ENCODE results near the gene CFAP46.
"Not testable (repeated sequence)": the region's sequence is repeated elsewhere in the genome, so short reads cannot be mapped to it uniquely, and the experiment has no call there.

CFAP46 gene

DNA sequence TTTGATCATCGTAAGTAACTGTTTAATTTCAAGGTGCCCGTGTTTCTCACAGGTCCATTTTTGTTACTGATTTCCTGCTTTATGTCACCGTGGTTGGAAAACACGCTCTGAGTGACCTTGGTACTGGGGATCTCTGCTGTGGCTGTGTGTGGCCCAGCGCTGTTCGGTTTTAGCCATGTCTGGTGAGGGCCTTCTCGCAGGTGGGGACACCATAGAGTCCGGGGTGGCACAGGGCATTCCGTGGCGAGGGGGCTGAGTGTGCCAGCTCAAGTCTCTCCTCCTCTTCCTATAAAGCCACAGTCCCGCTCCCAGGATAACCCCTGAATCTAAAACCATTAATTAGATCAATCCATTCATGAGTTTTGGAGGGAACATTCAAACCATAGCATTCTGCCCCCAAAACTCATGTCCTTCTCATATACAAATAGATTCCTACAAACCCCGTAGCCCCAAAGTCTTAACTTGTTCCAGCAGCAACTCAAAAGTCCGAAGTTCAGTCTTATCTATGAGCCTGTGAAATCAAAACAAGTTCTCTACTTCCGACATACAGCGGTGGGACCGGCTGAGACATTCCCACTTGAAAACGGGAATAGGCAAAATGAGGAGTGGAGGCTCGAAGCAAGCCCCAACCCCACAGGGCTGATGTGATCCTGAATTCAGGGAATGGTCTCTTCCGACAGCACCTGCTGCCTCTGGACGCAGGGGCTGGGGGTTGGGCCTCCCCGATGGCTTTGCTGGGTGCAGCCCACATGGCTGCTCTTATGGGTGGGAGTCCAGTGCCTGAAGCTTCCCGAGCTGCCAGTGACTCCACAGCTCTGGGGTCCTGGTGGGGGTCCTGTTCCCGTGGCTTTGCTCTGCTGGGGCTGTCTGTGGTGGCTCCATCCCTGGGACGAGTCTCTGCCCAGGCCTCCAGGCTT lies 101.4 kb downstream of the CFAP46 start:
- no peak for DNase-seq

DNA sequence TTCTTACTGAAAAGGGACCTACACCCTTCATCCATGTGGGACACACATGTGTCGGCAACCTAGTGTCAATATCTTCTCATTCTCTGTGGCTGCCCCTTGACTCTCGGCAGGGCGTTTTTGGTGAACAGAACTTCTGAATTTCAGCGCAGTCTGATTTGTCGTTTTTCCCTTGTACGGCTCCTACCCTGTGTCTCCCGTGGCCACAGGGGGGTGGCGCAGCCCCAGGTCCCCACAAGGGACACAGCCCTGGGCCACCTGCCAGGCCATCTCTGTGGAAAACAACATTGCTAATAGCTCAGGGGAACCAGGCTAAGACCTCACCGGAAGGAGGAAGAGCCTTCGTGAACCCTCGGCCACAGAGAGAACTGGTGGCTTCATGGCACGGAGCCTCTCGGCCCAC lies 103.3 kb downstream of the CFAP46 start:
- DNase-seq, result no peak

DNA sequence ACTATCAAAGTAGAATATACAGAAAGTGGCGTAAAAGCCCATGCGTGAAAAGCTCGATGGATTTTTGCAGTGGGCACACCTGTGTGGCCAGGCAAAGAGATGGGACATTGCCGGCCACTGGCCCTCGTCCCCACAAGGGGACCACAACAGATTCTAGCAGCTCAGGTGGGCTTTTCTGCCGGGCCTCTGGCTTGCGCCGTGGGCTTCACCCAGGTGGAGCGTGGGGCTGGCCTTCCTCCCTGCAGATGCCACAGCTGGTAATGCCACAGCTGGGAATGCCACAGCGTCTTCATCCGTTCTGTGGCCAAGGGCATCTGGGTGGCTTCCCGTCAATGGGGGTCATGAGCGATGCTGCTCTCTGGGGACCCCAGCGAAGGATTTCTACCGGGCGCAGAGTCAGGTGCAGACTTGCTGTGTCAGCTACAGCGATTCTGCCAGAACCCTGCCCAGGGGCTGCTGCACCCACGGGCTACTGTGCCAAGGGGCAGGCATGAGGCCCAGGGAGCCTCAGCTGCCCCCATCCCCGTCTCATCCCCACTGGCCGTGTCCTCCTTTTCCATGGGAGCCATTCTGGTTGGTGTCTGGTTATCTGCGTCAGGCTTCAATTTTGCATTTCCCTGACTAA lies 103.9 kb downstream of the CFAP46 start:
- no peak for DNase-seq

DNA sequence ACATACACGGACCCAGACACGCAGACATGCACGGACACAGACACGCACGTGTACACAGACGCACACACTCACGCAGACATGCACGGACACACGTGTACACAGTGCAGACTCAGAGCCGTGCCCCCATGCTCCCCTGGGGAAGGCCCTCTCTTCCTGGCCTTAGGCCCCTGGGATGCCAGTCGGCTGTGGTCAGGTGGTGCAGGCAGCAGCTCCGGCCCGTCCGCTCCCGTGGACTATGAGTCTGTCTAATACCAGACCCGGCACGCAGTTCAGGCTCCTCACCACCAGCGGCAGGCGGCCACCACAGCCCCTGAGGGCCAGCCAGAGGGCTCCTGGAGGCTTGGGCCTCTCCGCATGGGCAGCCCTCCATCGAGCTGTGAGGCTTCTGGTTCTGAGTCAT lies 104.5 kb downstream of the CFAP46 start:
- DNase-seq, result no peak

DNA sequence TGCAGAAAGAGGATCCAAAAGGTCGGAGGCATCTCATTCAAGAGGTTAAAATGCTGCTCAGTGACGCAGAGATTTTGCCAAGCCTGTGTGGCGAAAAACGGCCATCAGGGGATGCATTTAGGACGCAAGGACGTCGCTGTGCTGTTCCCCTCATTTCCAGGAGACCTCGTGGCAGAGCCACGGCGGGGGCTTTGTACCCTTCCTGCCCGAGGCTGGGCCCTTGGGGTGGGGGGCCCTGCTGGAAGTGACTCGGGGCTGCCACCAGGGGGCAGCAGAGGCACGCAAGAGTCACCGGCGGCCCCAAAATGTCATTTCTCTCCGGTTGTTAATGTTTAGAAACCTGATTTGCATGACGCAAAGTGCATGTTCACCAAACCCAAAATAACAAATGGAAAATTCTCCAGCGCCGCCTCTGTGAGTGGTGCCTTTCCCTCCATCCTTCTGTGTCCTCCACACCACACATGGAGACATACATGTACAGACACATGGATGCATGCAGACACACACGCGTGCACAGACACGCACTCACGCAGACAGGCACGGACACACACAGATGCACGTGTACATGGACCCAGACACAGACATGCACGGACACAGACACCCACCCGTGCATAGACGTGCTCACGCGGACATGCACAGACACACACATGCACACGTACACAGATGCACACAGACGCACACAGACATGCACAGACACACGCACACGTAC lies 105.4 kb downstream of the CFAP46 start:
- peak; percentile 9 for DNase-seq

DNA sequence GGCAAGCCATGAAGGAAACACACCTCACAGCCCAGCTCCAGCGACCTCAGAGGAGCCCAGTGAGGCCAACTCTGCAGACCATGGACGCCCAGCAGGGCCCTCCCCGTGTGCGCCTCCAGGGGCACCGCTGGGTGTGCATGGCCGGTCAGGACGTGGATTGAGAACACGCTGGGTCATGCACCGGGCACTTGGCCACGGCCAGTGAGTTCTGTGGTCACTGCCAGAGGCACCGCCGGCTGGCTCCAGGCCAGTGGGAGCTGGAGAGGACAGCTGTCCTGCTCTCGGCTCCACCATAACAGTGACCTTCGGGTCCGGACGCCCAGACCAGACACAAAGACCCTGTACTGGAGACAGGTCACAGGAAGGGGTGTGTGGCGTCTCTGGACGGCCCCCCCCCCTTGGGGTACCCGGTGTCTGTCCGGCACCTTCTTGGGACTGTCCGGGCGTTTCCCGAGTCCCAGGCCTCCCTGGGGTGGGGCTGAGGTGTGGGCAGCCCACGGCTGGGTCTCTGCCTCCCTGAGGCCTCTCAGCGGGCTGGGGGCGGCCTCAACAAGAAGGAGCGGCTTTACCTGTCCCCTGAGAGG lies 106.0 kb downstream of the CFAP46 start:
- DNase-seq, result no peak

DNA sequence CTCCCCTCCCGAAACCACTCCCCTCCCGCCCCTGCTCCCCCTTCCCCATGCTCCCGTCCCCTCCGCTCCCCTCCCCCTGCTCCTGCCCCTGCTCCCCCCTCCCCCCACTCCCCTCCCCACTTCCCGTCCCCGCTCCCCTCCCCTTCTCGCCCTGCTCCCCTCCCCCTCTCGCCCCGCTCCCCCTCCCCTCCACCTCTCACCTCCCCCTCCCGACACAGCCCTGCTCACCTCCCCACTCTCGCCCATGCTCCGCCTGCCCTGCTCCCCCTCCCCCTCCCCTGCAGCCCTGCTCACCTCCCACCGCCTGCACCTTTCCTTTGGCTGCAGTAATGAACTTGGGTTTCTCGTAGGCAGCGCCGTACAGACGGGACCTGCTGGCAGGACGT lies 106.5 kb downstream of the CFAP46 start:
- no peak for DNase-seq

DNA sequence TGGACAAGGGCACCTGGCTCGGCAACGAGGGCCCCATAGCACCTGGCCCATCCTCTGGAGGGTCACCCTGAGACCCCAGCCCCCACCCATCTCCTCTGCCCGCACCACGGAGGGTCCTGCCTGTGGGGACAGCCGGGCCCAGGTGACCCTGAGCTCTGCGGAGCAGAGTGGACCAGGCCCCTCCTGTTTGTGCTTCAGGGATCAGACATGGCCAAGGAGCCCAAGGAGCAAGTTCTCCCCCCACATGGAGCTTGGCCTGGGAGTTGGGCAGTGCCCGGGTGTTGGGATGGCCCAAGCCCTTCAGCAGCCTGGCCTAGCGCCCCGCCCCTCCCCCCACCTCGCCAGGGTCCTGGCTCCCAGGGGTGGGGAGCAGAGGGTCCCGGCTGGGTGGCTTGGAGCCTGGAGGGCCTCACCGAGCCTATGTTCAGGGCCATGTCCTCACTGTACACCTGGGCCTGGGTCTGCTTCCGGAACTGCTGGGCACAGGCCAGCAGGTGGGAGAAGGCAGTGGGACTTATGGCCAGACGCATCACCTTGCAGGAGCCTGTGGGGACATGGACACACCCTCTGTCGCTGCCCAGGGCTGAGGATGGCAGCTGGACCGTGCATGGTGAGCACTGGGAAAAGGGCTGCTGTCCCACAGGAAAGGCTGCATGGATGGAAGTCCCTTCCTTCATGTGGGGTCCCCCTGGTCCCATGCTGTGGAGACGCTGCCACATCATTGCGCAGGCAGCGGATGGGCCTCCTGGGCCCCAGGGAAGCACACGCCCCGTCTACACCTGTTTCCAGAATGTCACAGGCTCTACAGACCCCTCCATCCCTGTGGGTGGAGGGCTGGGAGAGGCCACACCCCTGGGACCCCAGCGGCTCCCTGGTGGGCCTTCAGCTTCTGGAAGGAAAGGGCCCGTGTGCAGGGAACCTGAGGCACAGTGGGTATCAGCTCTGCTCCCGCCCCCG lies 107.2 kb downstream of the CFAP46 start:
- no peak for DNase-seq

DNA sequence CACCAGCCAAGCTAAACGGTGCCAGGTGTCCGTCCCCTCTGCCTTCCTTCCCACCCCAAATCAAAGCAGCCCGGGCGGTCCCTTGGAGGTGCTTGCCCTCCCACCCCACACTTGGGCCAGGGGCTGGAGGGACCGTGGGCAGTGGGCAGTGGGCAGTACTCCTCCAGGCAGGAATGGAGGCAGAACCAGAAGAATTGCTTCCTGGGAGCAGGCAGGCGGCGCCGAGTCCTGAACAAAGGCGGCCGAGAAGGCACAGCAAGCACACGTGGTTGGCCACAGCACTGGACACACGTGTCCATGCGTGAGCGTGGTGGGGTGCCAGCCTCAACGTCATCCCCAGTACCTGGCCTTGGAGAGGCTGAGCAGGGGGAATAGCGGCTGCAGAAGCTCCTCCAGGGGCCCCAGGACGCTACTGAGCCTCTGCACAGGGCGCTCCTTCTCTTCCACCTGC lies 108.0 kb downstream of the CFAP46 start:
- DNase-seq, result no peak

DNA sequence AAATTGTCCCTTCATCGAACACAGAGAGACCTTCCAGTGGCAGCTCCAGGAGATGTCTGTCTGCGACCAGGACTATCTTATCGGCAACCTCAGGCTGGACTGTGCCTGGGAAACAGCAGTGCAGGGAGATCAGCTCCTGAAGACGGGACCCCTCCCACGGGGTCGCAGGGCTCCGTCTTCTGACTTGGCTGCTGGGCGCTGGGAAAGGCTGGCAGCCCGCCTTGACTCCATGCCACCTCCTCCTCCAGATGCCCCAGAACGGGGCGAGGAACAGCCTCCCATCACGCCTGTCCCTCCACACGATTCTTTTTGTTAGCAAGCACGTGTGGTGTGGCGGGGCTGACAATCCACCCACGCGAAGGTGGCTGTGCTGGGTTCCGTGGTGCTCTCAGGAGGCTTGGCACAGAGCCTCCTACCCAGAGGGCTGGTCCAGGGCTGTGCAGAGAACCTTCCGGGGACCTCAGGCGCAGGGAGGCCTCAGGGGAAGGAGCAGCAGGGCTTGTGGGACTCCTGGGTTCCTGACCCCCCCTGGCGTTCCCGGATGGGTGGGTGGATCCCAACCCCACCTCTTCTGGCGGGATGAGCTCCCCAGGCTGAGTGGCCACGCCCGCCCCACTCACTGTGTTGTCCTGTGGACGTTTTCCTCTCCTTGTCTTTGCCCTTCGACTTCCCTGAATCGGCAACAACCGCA lies 108.8 kb downstream of the CFAP46 start:
- no peak for DNase-seq

DNA sequence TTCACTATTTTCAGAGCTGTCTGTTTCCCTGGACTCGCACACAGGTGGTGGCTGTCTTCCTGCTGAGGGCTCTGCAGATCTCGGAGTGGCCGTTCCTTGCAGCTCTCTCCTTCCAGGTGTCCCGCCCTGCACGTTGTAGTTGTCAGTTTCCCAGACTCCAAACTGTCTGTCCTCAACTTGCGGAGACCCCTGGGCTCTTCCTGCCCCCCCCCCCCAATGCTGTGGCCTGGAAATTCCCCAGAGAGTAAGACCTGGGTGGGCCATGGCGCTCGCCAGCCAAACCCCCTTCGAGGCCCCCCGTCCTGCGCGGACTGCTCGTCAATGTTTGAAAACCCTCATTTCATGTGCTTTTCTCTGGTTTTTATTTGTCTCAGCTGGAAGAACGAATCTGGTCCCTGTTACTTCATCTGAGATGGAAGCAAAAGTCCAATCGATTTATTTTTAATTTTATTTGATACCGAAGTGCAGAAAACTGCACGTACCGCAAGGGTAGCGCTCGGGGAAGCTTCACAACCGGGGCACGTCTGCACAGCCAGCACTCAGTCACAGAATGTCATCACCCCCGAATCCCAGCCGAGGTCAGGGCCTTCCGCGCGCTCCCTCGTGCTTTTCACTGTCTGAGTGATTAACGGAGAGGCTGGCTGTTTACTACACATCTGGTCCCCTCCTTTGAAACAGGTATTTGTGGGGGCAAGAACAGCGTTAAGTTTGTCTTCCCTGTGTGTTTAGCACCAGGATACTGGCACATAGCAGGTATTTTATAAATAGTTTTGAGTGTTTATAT lies 110.0 kb downstream of the CFAP46 start:
- DNase-seq, result no peak

DNA sequence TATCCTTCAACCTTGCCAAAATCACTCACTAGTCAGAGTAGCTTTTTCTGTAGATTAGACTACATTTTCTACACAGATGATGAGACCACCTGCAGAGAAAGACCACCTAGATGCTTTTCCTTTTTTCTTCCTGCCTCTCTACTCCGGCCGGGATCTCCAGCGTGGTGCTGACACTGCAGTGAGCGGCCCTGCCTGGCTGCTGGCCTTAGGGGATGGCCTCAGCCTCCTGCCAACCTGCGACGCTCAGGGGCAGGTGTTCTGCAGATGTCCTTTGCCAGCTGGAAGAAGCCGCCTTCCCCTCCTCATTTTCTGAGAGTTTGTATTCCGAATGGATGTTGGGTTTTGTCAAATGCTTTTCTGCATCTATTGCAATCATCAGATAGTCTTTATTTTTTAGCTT lies 113.0 kb downstream of the CFAP46 start:
- no peak for DNase-seq

DNA sequence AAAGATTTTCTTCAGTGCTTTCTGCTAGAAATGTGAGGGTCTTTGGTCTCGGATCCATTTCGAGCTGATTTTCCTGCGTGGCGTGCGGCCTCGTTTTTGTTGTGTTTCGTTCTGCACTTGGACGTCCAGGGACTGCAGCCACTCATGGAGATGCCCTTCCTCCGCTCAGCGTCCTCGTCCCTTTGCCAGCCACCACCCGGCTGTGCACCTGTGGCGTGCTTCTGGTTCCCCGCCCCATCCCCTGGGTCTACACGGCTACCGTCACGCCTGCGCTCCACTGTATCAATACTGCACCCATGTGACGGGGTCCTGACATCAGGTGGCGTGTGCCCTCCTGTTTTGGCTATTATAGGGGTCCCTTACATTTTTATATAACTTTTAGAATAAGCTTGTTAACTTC lies 113.7 kb downstream of the CFAP46 start:
- DNase-seq, result no peak

DNA sequence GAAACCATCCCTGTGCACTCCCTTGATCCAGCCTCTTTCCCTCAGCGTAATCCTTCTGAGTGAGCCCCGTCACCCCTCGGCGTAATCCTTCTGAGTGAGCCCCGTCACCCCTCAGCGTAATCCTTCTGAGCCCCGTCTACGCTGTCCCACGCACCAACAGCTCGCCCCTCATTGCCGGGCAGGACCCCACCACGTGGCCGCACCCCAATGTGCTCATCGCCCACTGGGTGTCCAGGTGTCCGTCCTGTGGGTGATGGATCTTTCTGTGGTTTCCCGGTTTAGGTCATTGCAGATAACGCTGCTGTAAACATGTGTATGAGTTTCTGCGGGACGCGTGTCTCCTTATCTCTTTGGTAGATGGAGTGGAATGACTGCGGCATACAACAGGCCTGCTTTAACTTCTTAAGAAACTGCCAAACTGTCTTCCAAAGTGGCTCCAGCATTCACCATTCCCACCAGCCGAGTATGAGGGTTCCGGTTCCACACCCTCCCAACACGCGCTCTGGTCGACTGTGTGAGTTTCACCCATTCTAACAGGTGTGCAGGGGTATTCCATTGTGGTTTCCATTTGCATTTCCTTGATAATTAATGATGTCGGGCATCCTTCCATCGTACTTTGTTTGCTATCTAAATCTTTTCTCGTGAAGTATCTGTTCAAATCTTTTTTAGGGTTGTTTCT lies 114.4 kb downstream of the CFAP46 start:
- DNase-seq, result no peak

DNA sequence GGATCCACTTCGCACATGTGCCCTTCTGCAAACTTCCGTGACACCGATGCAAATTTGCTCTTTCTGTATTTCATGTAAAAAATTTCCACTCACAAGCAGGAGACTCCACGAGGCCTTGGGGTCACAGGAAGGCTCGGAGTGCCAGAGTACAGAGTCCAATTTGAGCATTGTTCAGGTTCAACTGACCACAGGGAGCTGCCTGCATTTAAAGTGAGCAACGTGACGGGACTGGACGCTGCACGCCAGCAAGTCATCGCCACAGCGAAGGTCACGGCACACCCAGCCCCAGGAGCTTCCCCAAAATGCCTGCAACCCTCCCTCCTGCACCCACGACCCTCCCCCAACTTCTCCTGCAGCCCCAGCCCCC lies 115.0 kb downstream of the CFAP46 start:
- no peak for DNase-seq

DNA sequence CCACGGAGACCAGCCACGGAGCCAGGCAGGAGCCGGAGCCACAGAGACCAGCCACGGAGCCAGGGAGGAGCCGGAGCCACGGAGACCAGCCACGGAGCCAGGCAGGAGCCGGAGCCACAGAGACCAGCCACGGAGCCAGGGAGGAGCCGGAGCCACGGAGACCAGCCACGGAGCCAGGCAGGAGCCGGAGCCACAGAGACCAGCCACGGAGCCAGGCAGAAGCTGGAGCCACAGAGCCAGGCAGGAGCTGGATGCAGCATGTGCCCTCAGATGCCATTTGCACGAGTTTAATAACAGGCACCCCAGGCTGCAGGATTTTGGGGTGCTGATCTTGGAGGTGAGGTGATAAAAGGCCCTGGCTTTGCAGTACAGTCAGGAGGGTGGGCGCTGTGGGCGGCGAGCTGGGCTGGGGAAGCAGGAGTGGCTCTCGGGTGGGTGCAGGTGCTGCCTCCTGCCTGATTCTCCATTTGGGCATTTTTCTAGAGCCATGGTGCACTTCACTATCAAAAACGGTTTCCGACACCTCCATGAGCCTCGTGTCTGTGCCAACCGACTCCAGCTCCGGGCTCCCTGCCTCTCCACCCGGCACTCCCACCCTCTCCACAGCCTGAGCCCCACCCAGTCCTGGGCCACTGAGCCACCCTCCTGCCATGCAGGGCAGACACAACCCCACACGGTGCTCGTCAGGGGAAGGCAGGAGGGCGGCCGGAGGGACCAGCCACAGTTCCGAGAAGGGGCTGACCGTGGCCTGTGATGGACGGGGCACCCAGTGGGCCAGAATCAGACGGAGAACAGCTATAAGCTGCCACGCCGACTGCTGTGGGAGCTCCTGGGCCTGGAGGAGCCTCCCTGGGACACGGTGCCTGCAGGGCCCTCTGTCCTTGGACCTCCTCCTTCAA lies 115.6 kb downstream of the CFAP46 start:
- no peak for DNase-seq

DNA sequence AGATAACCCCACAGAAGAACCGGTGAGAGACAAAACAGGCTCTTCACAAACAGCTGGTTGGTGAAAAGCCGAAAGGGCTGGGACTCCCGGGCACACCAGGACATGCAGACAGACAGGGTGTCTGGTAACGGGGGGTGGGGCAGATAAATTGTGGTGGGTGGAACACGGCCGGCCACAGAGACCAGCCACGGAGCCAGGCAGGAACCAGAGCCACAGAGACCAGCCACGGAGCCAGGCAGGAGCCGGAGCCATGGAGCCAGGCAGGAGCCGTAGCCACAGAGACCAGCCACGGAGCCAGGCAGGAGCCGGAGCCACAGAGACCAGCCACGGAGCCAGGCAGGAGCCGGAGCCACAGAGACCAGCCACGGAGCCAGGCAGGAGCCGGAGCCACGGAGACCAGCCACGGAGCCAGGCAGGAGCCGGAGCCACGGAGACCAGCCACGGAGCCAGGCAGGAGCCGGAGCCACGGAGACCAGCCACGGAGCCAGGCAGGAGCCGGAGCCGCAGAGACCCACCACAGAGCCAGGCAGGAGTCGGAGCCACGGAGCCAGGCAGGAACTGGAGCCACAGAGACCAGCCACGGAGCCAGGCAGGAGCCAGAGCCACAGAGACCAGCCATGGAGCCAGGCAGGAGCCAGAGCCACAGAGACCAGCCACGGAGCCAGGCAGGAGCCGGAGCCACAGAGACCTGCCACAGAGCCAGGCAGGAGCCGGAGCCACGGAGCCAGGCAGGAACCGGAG lies 116.4 kb downstream of the CFAP46 start:
- not testable (repeated sequence) for DNase-seq

DNA sequence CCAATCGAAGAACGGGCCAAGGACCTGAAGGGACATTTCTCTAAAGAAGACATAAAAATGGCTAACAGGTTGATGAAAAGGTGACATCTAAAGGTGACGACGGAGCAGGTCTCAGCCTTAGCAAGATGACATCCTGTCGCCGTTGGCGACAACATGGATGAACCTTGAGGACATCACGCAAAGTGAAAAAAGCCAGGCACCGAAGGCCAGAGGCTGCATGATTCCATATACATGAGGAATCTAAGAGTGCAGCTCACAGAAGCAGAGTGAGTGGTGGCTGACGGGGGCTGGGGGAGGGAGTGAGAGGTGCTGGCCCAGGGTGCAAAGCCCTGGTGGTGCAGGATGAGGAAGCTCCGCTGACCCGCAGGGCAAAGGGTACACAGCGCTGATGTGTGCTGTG lies 122.3 kb downstream of the CFAP46 start:
- DNase-seq, result no peak

Data from inflammatory macrophage treated with lipopolysaccharide for 4 hours (primary cell).